ENCODE results near the gene FARS2. TPM values are rescaled to one million over a fixed set of nuclear protein-coding genes. Genes with fewer than 3 reads are reported as not detected.

The FARS2 gene
- total and polyA plus RNA-seq, 7 donors, result 10.6 to 17.5 (median 14.4) TPM

DNA sequence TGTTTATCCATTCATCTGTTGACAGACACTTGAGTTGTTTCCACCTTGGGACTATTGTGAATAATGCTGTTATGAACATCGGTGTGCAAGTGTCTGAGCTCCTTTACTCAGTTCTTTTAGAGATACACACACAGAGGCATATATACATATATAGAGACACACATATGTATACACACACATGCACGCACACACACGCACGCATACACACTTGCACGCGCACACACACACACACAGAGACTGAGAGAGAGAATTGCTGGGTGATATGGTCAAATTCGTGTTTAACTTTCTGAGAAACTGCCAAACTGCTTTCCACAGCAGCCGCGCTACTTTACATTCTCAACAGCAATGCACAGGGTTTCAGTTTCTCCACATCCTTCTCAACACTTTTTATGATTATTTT lies 273.3 kb downstream of the FARS2 start:
- DNase-seq, result no peak

DNA sequence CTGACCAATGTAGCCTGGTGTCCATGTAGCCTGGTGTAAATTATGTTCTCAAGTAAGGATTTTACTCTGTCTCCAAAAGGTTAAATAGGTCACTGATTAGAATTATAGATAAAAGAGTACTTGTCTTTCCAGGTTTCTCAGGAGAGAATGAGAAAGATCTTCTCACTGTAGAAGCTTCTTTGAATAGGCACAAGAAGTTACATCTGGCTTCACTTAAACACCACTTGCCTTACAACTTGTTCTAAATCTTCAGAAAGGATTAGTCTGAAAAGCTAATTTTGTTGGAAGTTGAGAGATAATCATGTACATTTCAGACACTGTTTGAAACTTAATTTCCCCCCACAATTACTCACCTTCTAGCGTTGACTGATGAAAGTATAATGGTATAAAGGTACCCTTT lies 275.3 kb downstream of the FARS2 start:
- no peaks in the 10 kb centered on the region for H3K9me3 ChIP-seq
- intact Hi-C loops (cut with DNase I), result no loop called here
- ATAC-seq (no peak), DNase-seq (no peak)
- H3K4me1 ChIP-seq, result no peaks in the 10 kb centered on the region
- no peak for TF ChIP-seq CTCF (IDR thresholded peaks at IDR 0.05)
- WGBS, 3 donors, result 91 to 95% (median 93%) methylated on average over 1 of the region's 1 CpG
- H3K27ac ChIP-seq, result no peak overlapping the region
- H3K4me3 ChIP-seq, result no peak overlapping the region
- peaks cover 0 to 2% of the 10 kb centered on the region in 2 donors for H3K36me3 ChIP-seq (ENCODE audit: insufficient read depth in 1 of 2, low read depth in 1 of 2)
- H3K27me3 ChIP-seq (ENCODE audit: insufficient read depth in 3 of 3, low read length in 2 of 3), result no peaks in the 10 kb centered on the region

More for the DNA sequence above, 273.3 kb downstream of the FARS2 start:
- Histone ChIP-seq H3K4me3 (no peak overlapping the region), H3K27me3 (ENCODE audit: insufficient read depth in 3 of 3, low read length in 2 of 3) (no peaks in the 10 kb centered on the region), H3K27ac (no peak overlapping the region), H3K9me3 (no peaks in the 10 kb centered on the region), H3K36me3 (ENCODE audit: insufficient read depth in 1 of 2, low read depth in 1 of 2) (peaks cover 0 to 2% of the 10 kb centered on the region in 2 donors), H3K4me1 (no peaks in the 10 kb centered on the region)
- intact Hi-C loops (cut with DNase I), result no loop called here
- no peak for ATAC-seq
- no peak for TF ChIP-seq CTCF (IDR thresholded peaks at IDR 0.05)
- WGBS, 3 donors, result 85 to 98% (median 89%) methylated on average over 9 of the region's 9 CpGs

DNA sequence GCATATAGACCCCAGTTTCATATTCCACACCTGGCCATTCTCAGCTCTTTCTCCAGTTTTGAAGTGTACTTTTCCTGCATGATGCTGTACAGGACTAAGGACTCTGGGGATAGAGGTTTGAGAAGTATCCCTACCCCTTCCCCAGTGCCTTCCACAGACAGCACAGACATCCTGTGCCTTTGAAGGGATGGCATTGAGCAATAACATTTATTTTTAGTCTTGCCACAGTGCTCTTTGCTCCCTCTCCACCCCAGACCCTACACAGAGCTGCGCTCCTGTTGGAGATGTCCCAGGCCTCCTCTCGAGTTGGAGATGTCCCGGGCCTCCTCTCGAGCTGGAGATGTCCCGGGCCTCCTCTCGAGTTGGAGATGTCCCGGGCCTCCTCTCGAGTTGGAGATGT lies 275.8 kb downstream of the FARS2 start:
- no peak overlapping the region for H3K4me3 ChIP-seq
- WGBS, 3 donors, result 95% methylated on average over 7 to 8 of the region's 8 CpGs
- no peak overlapping the region for H3K27ac ChIP-seq
- no peaks in the 10 kb centered on the region for H3K27me3 ChIP-seq (ENCODE audit: insufficient read depth in 3 of 3, low read length in 2 of 3)
- ATAC-seq (no peak), DNase-seq (no peak)
- intact Hi-C loops (cut with DNase I), result no loop called here
- no peaks in the 10 kb centered on the region for H3K4me1 ChIP-seq
- no peak for TF ChIP-seq CTCF (IDR thresholded peaks at IDR 0.05)
- H3K36me3 ChIP-seq (ENCODE audit: insufficient read depth in 1 of 2, low read depth in 1 of 2), result peaks cover 0 to 2% of the 10 kb centered on the region in 2 donors
- H3K9me3 ChIP-seq, result no peaks in the 10 kb centered on the region

GRCh38 chr6:5537967-5538366 lies 276.7 kb downstream of the FARS2 start:
- Histone ChIP-seq H3K4me3 (no peak overlapping the region), H3K27me3 (ENCODE audit: insufficient read depth in 3 of 3, low read length in 2 of 3) (no peaks in the 10 kb centered on the region), H3K36me3 (ENCODE audit: insufficient read depth in 1 of 2, low read depth in 1 of 2) (peaks cover 0 to 2% of the 10 kb centered on the region in 2 donors), H3K4me1 (no peaks in the 10 kb centered on the region), H3K27ac (no peak overlapping the region), H3K9me3 (no peaks in the 10 kb centered on the region)
- no peak for TF ChIP-seq CTCF (IDR thresholded peaks at IDR 0.05)
- WGBS, 3 donors, result 50 to 78% (median 56%) methylated on average over 1 of the region's 1 CpG
- intact Hi-C loops (cut with DNase I), result no loop called here
- no peak for ATAC-seq
- DNase-seq, result no peak

GRCh38 chr6:5540370-5540769 lies 279.1 kb downstream of the FARS2 start:
- Histone ChIP-seq H3K4me3 (no peak overlapping the region), H3K36me3 (ENCODE audit: insufficient read depth in 1 of 2, low read depth in 1 of 2) (no peaks in the 10 kb centered on the region), H3K27me3 (ENCODE audit: insufficient read depth in 3 of 3, low read length in 2 of 3) (no peaks in the 10 kb centered on the region), H3K9me3 (no peaks in the 10 kb centered on the region), H3K4me1 (no peaks in the 10 kb centered on the region), H3K27ac (no peak overlapping the region)
- TF ChIP-seq CTCF (IDR thresholded peaks at IDR 0.05), result no peak
- DNase-seq (no peak), ATAC-seq (no peak)
- intact Hi-C loops (cut with DNase I), result no loop called here
- 88% methylated on average over 8 of the region's 8 CpGs for WGBS, 3 donors
